Prostate gland (tissue), 2 donors: ENCODE measurements around the gene ABCB7. TPM values are rescaled to one million over a fixed set of nuclear protein-coding genes. Genes with fewer than 3 reads are reported as not detected.

Experiments
- DNase-seq: peaks from one replicate; pipeline ENCODE4 v3.0.0-alpha.2; 2019; ENCODE audit warnings: low spot score
- H3K27ac ChIP-seq, 2 donors: fragments of 200-600 bp; sonication (generic); 2 replicates each; pipeline ENCODE4 v1.5.1; 2017 to 2019
- H3K27me3 ChIP-seq: fragments of 200-600 bp; sonication (generic); replicated peaks from 2 replicates; pipeline ENCODE4 v1.5.1; 2019; ENCODE audit not compliant: insufficient read depth
- H3K36me3 ChIP-seq, 2 donors: fragments of 200-600 bp; sonication (generic); 1 replicate in 1 of 2; 2 replicates in 1 of 2; pipeline versions ENCODE4 v1.5.1 to v1.8.1; 2017 to 2019
- H3K4me1 ChIP-seq: fragments of 200-600 bp; sonication (generic); replicated peaks from 2 replicates; pipeline ENCODE4 v1.5.1; 2019
- H3K4me3 ChIP-seq, 2 donors: fragments of 200-600 bp; sonication (generic); 2 replicates each; pipeline ENCODE4 v1.5.1; 2017 to 2019
- H3K9me3 ChIP-seq: fragments of 200-600 bp; sonication (generic); 2 replicates; pipeline ENCODE4 v1.5.1; 2017
- CTCF ChIP-seq, 4 experiments: fragments of 200-600 bp in 2 of 4; fragments of 450-650 bp in 2 of 4; sonication (generic) in 2 of 4; IDR thresholded peaks; 1 replicate in 3 of 4; 2 replicates in 1 of 4; pipeline ENCODE4 v1.5.1; 2016 to 2019; ENCODE audit warnings: antibody characterized with exemption in 4 of 4, mild to moderate bottlenecking in 2 of 4, moderate library complexity in 2 of 4
- POLR2A ChIP-seq: fragments of 450-650 bp; IDR thresholded peaks from one replicate; pipeline ENCODE4 v1.6.1; 2016; ENCODE audit warnings: antibody characterized with exemption, mild to moderate bottlenecking
- POLR2AphosphoS5 ChIP-seq: sonication (generic); formaldehyde crosslinking; IDR thresholded peaks from one replicate; pipeline ENCODE4 v1.6.1; 2017; ENCODE audit warnings: antibody characterized with exemption
- WGBS: methylation state at CpG from one replicate; pipeline ENCODE4 v1.1.5; 2018; 5-methylcytosine and 5-hydroxymethylcytosine counted together
- intact Hi-C: fragments of 100-400 bp; cut with DNase I; formaldehyde crosslinking; loops from one replicate; pipeline ENCODE4 v1.14.2; 2022
- total RNA-seq, 2 donors: library from RNA; depleted of rRNA; stranded (reverse); fragments of >200 nt; gene quantifications; one replicate each; pipeline ENCODE4 v1.1.0, GENCODE V29; 2016

Gene ABCB7
- total RNA-seq, 2 donors from 2014 or later: 41.1 to 64.3 TPM

- intact Hi-C loops: no loop called here
- H3K4me1 ChIP-seq: no peaks in the 10 kb centered on the region
- DNase-seq: no peak
- no peaks in the 10 kb centered on the region for H3K27me3 ChIP-seq
- no peaks in the 10 kb centered on the region for H3K9me3 ChIP-seq
- H3K36me3 ChIP-seq: no peaks in the 10 kb centered on the region
- 90% methylated on average over 3 of the region's 3 CpGs for WGBS
- no peak overlapping the region for H3K4me3 ChIP-seq
- TF ChIP-seq CTCF (IDR thresholded peaks at IDR 0.05) (no peak), POLR2A (no peak), POLR2AphosphoS5 (no peak)
- H3K27ac ChIP-seq: no peak overlapping the region
Observed at GRCh38 chrX:75114638-75115037, 41.4 kb downstream of the ABCB7 start.

DNA sequence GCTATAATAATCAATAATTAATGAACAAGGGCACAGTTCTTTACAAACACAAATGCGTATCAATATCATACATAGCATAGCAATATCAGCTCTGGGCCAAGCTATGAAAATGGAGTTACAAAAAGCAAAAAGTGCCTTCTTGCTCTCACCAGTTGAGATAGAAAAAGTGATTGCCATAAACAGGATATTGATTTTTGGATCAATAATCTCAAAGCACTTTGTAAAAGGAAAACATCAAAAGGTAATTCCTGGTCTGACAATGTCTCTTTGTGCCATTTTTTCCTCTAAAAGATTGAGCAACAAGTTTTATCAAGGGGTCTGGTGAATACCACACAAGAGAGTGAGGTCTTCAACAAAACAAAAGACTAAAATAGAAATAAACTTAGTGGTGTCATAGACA lies 42.4 kb downstream of the ABCB7 start:
- WGBS: 100% methylated on average over 1 of the region's 1 CpG
- H3K4me1 ChIP-seq: no peaks in the 10 kb centered on the region
- intact Hi-C loops: no loop called here

GRCh38 chrX:75107863-75108509 lies 48.1 kb downstream of the ABCB7 start:
- intact Hi-C loops: no loop called here
- H3K36me3 ChIP-seq: no peaks in the 10 kb centered on the region
- no peak overlapping the region for H3K27ac ChIP-seq
- no peak overlapping the region for H3K4me3 ChIP-seq
- WGBS: 77% methylated on average over 5 of the region's 6 CpGs
- TF ChIP-seq POLR2AphosphoS5 (no peak), CTCF (IDR thresholded peaks at IDR 0.05) (no peak), POLR2A (no peak)
- DNase-seq: no peak
- H3K4me1 ChIP-seq: no peaks in the 10 kb centered on the region
- no peaks in the 10 kb centered on the region for H3K27me3 ChIP-seq
- H3K9me3 ChIP-seq: no peaks in the 10 kb centered on the region

More for the DNA sequence above, 42.4 kb downstream of the ABCB7 start:
- Histone ChIP-seq H3K4me3 (no peak overlapping the region), H3K36me3 (no peaks in the 10 kb centered on the region), H3K27ac (no peak overlapping the region), H3K27me3 (no peaks in the 10 kb centered on the region), H3K9me3 (no peaks in the 10 kb centered on the region)
- TF ChIP-seq CTCF (IDR thresholded peaks at IDR 0.05) (no peak), POLR2AphosphoS5 (no peak), POLR2A (no peak)
- DNase-seq: no peak

DNA sequence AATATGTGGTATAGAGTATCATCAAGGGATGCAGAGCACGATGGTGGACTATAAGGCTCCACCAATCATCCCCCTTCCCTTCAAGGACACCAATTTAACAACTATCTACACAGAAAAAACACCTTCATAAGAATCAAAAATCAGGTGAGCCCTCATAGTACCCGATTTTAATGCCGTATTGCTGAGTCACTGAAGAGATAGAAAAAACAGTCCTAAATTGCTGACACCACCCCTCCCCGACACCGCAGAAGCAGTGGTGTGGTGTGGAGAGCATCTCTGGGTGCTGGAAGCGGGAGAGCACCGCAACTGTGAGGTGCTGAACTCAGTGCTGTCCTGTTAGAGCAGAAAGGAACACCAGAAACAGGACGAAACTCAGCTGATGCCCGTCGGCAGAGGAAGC lies 49.3 kb downstream of the ABCB7 start:
- no peak for TF ChIP-seq POLR2AphosphoS5
- TF ChIP-seq CTCF (IDR thresholded peaks at IDR 0.05): no peak
- no peak for TF ChIP-seq POLR2A
- Histone ChIP-seq H3K4me1 (no peaks in the 10 kb centered on the region), H3K27me3 (no peaks in the 10 kb centered on the region), H3K9me3 (no peaks in the 10 kb centered on the region), H3K27ac (no peak overlapping the region), H3K4me3 (no peak overlapping the region), H3K36me3 (no peaks in the 10 kb centered on the region)
- no peak for DNase-seq
- intact Hi-C loops: no loop called here
- WGBS: 91% methylated on average over 10 of the region's 10 CpGs

GRCh38 chrX:75096331-75096730 lies 59.8 kb downstream of the ABCB7 start:
- H3K4me1 ChIP-seq: no peaks in the 10 kb centered on the region
- H3K27me3 ChIP-seq: no peaks in the 10 kb centered on the region
- no peak overlapping the region for H3K27ac ChIP-seq
- TF ChIP-seq CTCF (IDR thresholded peaks at IDR 0.05) (no peak), POLR2A (no peak), POLR2AphosphoS5 (no peak)
- H3K36me3 ChIP-seq: no peaks in the 10 kb centered on the region
- H3K9me3 ChIP-seq: no peaks in the 10 kb centered on the region
- H3K4me3 ChIP-seq: no peak overlapping the region
- no peak for DNase-seq
- intact Hi-C loops: no loop called here
- WGBS: 61% methylated on average over 1 of the region's 1 CpG
